ENCODE results near the gene GRK3. TPM values are rescaled to one million over a fixed set of nuclear protein-coding genes. Genes with fewer than 3 reads are reported as not detected.

Gene GRK3
- total and polyA plus RNA-seq, 10 of the 15 experiments (the other 5 are each of a cell fraction or from before 2014, with no cell fraction given): 3.1 to 35.1 (median 14.7) TPM

- TF ChIP-seq PBX3 (IDR thresholded peaks at IDR 0.05; ENCODE audit: insufficient replicate concordance, low read depth, low read length): no peak
- no peak for TF ChIP-seq SIX5 (IDR thresholded peaks at IDR 0.05; ENCODE audit: low read depth, low read length, severe bottlenecking)
- no peak for TF ChIP-seq RAD51 (IDR thresholded peaks at IDR 0.05)
Observed at GRCh38 chr22:25659413-25659812, 94.9 kb downstream of the GRK3 start (continued).

GRCh38 chr22:25660336-25660735 is 95.9 kb downstream of the GRK3 start:
- no peak overlapping the region for H3K4me2 ChIP-seq (ENCODE audit: control insufficient read depth, insufficient read depth)
- H3K9me3 ChIP-seq (replicated peaks; ENCODE audit: control insufficient read depth, insufficient read depth, low read length): no peaks in the 10 kb centered on the region
- in situ Hi-C loops (cut with MboI) (no loop called here), intact Hi-C loops (cut with micrococcal nuclease; ENCODE audit: unreplicated experiment) (no loop called here)
- CTCF ChIA-PET: interaction anchor here (0.9 to 1.3 kb wide), 3 partner anchors 17 to 116 kb away, joined by 3 to 4 read pairs (median 3); no protein-coding TSS in a partner anchor
- DNase-seq (ENCODE audit: low read depth, low spot score): peak; percentile 20
- 96% methylated on average over 3 of the region's 3 CpGs for WGBS (ENCODE audit: insufficient coverage, insufficient replicate concordance, low lambda C conversion rate, missing lambda C conversion rate)
- H3K27ac ChIP-seq (ENCODE audit: control insufficient read depth, insufficient read depth): no peak overlapping the region; the same call in 1 of the 2 replicates
- no peak overlapping the region for H2AFZ ChIP-seq (ENCODE audit: control insufficient read depth, low read depth, low read length)
- H3K79me2 ChIP-seq (ENCODE audit: control insufficient read depth, insufficient read depth, low read length): peaks cover 10% of the 10 kb centered on the region
- RAD21 ChIA-PET (ENCODE audit: unreplicated experiment): interaction anchor here (3.3 kb wide), 1 partner anchor 92 kb away, joined by 20 read pairs; no protein-coding TSS in a partner anchor
- POLR2A ChIA-PET: interaction anchor here (0.8 to 1.8 kb wide), 2 partner anchors 16 to 86 kb away, joined by 4 to 5 read pairs; no protein-coding TSS in a partner anchor
- peaks cover 13% of the 10 kb centered on the region for H3K4me1 ChIP-seq (ENCODE audit: control insufficient read depth, insufficient read depth, low read length)
- BruUV-seq (replicated peaks): no TSS peak
- H3K9ac ChIP-seq (ENCODE audit: control insufficient read depth, insufficient read depth, low read length): no peak overlapping the region
- SMC1A ChIA-PET (ENCODE audit: uncharacterized antibody, unreplicated experiment): interaction anchor here (1.0 to 7.6 kb wide), 5 partner anchors 15 to 116 kb away, joined by 3 to 58 read pairs (median 6); no protein-coding TSS in a partner anchor
- no peak for FAIRE-seq
- no peak for TF ChIP-seq ZNF592 (IDR thresholded peaks at IDR 0.05)
- no peak for TF ChIP-seq E2F4 (IDR thresholded peaks at IDR 0.05; ENCODE audit: low read depth, low read length)
- H3K27me3 ChIP-seq (replicated peaks in 1 of 2; ENCODE audit: control insufficient read depth in 2 of 2, insufficient read depth in 2 of 2, low read length in 1 of 2): no peaks in the 10 kb centered on the region
- H3K36me3 ChIP-seq (ENCODE audit: control insufficient read depth in 2 of 2, insufficient read depth in 2 of 2, low read length in 1 of 2): no peaks in the 10 kb centered on the region
- no peak overlapping the region for H3K4me3 ChIP-seq
- no peak for ATAC-seq
- no peaks in the 10 kb centered on the region for H4K20me1 ChIP-seq (ENCODE audit: control insufficient read depth, insufficient read depth)

All from GM12878 (cell line).